ENCODE measurements around the gene ABHD14A.

Gene ABHD14A

GRCh38 chr3:51998774-51999173 lies 23.9 kb downstream of the ABHD14A start:
- Histone ChIP-seq H3K27me3 (ENCODE audit: insufficient read depth, poor library complexity, severe bottlenecking) (no peaks in the 10 kb centered on the region), H3K36me3 (ENCODE audit: low read depth) (peaks cover 17% of the 10 kb centered on the region), H3K9me3 (ENCODE audit: severe bottlenecking) (no peaks in the 10 kb centered on the region), H3K4me3 (ENCODE audit: severe bottlenecking) (no peak overlapping the region), H3K4me1 (ENCODE audit: insufficient read depth, poor library complexity, severe bottlenecking) (peaks cover 17% of the 10 kb centered on the region), H3K27ac (ENCODE audit: poor library complexity, severe bottlenecking) (no peak overlapping the region)
- TF ChIP-seq CTCF (IDR thresholded peaks at IDR 0.05; ENCODE audit: poor library complexity, severe bottlenecking) = no peak
- ATAC-seq (ENCODE audit: low read depth) = no peak
- no peak for DNase-seq (ENCODE audit: low spot score)

- no peak for DNase-seq (ENCODE audit: low spot score)
- H3K27ac ChIP-seq (ENCODE audit: poor library complexity, severe bottlenecking) = no peak overlapping the region
- no peaks in the 10 kb centered on the region for H3K9me3 ChIP-seq (ENCODE audit: severe bottlenecking)
- no peaks in the 10 kb centered on the region for H3K27me3 ChIP-seq (ENCODE audit: insufficient read depth, poor library complexity, severe bottlenecking)
- H3K4me3 ChIP-seq (ENCODE audit: severe bottlenecking) = no peak overlapping the region
- H3K36me3 ChIP-seq (ENCODE audit: low read depth) = peaks cover 6% of the 10 kb centered on the region
- TF ChIP-seq CTCF (IDR thresholded peaks at IDR 0.05; ENCODE audit: poor library complexity, severe bottlenecking) = no peak
- ATAC-seq (ENCODE audit: low read depth) = no peak
- peaks cover 10% of the 10 kb centered on the region for H3K4me1 ChIP-seq (ENCODE audit: insufficient read depth, poor library complexity, severe bottlenecking)
These were observed 25.0 kb downstream of the ABHD14A start for GRCh38 chr3:51999846-52000245.

GRCh38 chr3:52001443-52001974 lies 26.6 kb downstream of the ABHD14A start:
- ATAC-seq (ENCODE audit: low read depth) = peak; percentile 82
- H3K27ac ChIP-seq (ENCODE audit: poor library complexity, severe bottlenecking) = no peak overlapping the region
- no peak overlapping the region for H3K4me3 ChIP-seq (ENCODE audit: severe bottlenecking)
- DNase-seq (ENCODE audit: low spot score) = no peak
- no peaks in the 10 kb centered on the region for H3K9me3 ChIP-seq (ENCODE audit: severe bottlenecking)
- no peaks in the 10 kb centered on the region for H3K36me3 ChIP-seq (ENCODE audit: low read depth)
- peaks cover 10% of the 10 kb centered on the region for H3K4me1 ChIP-seq (ENCODE audit: insufficient read depth, poor library complexity, severe bottlenecking)
- H3K27me3 ChIP-seq (ENCODE audit: insufficient read depth, poor library complexity, severe bottlenecking) = no peaks in the 10 kb centered on the region
- peak; percentile 95 for TF ChIP-seq CTCF (IDR thresholded peaks at IDR 0.05; ENCODE audit: poor library complexity, severe bottlenecking)

GRCh38 chr3:52002748-52003147 lies 27.9 kb downstream of the ABHD14A start:
- no peak for ATAC-seq (ENCODE audit: low read depth)
- Histone ChIP-seq H3K27me3 (ENCODE audit: insufficient read depth, poor library complexity, severe bottlenecking) (no peaks in the 10 kb centered on the region), H3K9me3 (ENCODE audit: severe bottlenecking) (no peaks in the 10 kb centered on the region), H3K36me3 (ENCODE audit: low read depth) (no peaks in the 10 kb centered on the region), H3K27ac (ENCODE audit: poor library complexity, severe bottlenecking) (no peak overlapping the region), H3K4me1 (ENCODE audit: insufficient read depth, poor library complexity, severe bottlenecking) (peaks cover 7% of the 10 kb centered on the region), H3K4me3 (ENCODE audit: severe bottlenecking) (no peak overlapping the region)
- TF ChIP-seq CTCF (IDR thresholded peaks at IDR 0.05; ENCODE audit: poor library complexity, severe bottlenecking) = no peak
- DNase-seq (ENCODE audit: low spot score) = no peak

- no peaks in the 10 kb centered on the region for H3K4me1 ChIP-seq (ENCODE audit: insufficient read depth, poor library complexity, severe bottlenecking)
- H3K27ac ChIP-seq (ENCODE audit: poor library complexity, severe bottlenecking) = no peak overlapping the region
- H3K4me3 ChIP-seq (ENCODE audit: severe bottlenecking) = no peak overlapping the region
- DNase-seq (ENCODE audit: low spot score) = no peak
- no peaks in the 10 kb centered on the region for H3K36me3 ChIP-seq (ENCODE audit: low read depth)
- H3K9me3 ChIP-seq (ENCODE audit: severe bottlenecking) = no peaks in the 10 kb centered on the region
- H3K27me3 ChIP-seq (ENCODE audit: insufficient read depth, poor library complexity, severe bottlenecking) = no peaks in the 10 kb centered on the region
- peak; percentile 40 for TF ChIP-seq CTCF (IDR thresholded peaks at IDR 0.05; ENCODE audit: poor library complexity, severe bottlenecking)
- ATAC-seq (ENCODE audit: low read depth) = no peak
These were observed 29.4 kb downstream of the ABHD14A start for GRCh38 chr3:52004163-52004787.
